ENCODE results near the gene TXN2. TPM values are rescaled to one million over a fixed set of nuclear protein-coding genes. Genes with fewer than 3 reads are reported as not detected.

Gene TXN2
- total RNA-seq, 1 donor from 2014 or later, result 61.0 TPM

DNA sequence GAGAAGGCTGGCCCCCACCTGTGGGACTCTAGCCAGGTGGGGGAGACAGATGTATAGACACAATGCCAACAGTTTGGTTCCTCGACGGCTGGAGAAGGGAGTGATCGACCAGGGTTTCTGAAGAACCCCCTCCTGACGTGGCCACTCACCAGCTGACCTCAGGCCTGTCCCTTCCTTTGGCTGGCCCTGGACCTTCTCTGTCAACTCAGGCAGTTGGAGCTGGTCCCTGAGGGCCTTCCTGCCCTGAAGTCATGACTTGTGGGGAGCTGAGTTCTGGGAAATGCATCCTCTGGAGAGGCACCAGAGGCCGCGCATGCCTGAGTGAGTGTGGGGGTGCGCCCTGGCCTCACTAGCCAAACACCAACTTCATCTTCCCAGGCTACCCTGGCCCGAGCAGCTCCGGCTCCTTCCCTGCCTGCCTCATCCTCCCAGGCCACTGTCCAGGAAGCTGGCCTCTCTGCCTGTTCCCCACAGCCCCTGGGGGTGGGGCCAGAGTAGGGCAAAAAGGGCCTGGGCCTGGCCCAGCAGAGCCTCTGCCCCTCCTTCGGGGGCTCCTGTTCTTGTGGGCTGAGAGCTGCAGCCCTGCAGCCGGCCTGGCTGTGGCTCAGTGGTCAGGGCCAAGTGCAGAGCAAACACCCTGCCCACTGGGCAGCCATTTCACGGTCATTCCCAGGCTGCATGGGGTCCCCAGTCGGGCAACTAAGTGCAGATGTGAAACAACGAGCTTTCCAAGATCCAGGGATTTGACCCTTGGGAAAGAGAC is 23.6 kb downstream of the TXN2 start:
- no peak overlapping the region for H3K4me3 ChIP-seq (ENCODE audit: insufficient read depth, low read depth, low read length)
- no peak overlapping the region for H3K9ac ChIP-seq (ENCODE audit: low read length)
- no peak overlapping the region for H2AFZ ChIP-seq (ENCODE audit: low read depth, low read length)
- Mint-ChIP-seq H3K4me3 (ENCODE audit: unreplicated experiment) (no peak overlapping the region), H3K27ac (ENCODE audit: unreplicated experiment) (no peak overlapping the region), H3K36me3 (ENCODE audit: low read depth, unreplicated experiment) (no peaks in the 10 kb centered on the region), H3K27me3 (ENCODE audit: low read depth, unreplicated experiment) (no peaks in the 10 kb centered on the region), H3K9me3 (ENCODE audit: unreplicated experiment) (peaks cover 1% of the 10 kb centered on the region), H3K4me1 (ENCODE audit: low read depth, unreplicated experiment) (peaks cover 34% of the 10 kb centered on the region)
- FAIRE-seq (no peak), DNase-seq (ENCODE audit: low read depth) (peak; percentile 56)
- H3K4me1 ChIP-seq (ENCODE audit: insufficient read depth, low read length), result peaks cover 35% of the 10 kb centered on the region
- no peaks in the 10 kb centered on the region for H4K20me1 ChIP-seq (ENCODE audit: insufficient read depth, low read length)
- no peaks in the 10 kb centered on the region for H3K27me3 ChIP-seq (ENCODE audit: insufficient read depth, low read length)
- H3K27ac ChIP-seq (ENCODE audit: low read depth, low read length), result no peak overlapping the region
- no peaks in the 10 kb centered on the region for H3K9me3 ChIP-seq (ENCODE audit: insufficient read depth, low read depth, low read length)
- H3K79me2 ChIP-seq (ENCODE audit: insufficient read depth, low read length), result peaks cover 6% of the 10 kb centered on the region
- no peaks in the 10 kb centered on the region for H3K36me3 ChIP-seq (ENCODE audit: insufficient read depth, low read length)
- H3K4me2 ChIP-seq (ENCODE audit: low read length), result no peak overlapping the region
- TF ChIP-seq EZH2 (IDR thresholded peaks at IDR 0.05; ENCODE audit: insufficient read depth, low read length), result no peak
- TF ChIP-seq, protein P1, sequence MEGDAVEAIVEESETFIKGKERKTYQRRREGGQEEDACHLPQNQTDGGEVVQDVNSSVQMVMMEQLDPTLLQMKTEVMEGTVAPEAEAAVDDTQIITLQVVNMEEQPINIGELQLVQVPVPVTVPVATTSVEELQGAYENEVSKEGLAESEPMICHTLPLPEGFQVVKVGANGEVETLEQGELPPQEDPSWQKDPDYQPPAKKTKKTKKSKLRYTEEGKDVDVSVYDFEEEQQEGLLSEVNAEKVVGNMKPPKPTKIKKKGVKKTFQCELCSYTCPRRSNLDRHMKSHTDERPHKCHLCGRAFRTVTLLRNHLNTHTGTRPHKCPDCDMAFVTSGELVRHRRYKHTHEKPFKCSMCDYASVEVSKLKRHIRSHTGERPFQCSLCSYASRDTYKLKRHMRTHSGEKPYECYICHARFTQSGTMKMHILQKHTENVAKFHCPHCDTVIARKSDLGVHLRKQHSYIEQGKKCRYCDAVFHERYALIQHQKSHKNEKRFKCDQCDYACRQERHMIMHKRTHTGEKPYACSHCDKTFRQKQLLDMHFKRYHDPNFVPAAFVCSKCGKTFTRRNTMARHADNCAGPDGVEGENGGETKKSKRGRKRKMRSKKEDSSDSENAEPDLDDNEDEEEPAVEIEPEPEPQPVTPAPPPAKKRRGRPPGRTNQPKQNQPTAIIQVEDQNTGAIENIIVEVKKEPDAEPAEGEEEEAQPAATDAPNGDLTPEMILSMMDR (IDR thresholded peaks at IDR 0.05; ENCODE audit: insufficient read depth, low read depth, low read length), result no peak

DNA sequence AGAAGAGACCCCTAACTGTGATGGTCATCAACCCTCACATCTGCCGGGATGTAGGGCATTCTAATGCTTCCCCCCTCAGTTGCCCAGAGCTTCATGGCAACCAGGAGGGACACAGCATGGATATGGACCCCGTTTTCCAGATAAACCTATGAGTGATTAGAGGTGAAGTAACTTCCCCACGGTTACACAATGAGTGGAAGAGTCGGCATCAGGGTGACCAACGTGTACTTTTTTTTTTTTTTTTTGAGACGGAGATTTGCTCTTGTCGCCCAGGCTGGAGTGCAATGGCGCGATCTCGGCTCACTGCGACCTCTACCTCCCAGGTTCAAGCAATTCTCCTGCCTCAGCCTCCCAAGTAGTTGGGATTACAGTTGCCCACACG is 25.0 kb downstream of the TXN2 start:
- Histone ChIP-seq H3K4me3 (ENCODE audit: insufficient read depth, low read depth, low read length) (no peak overlapping the region), H3K79me2 (ENCODE audit: insufficient read depth, low read length) (peaks cover 2% of the 10 kb centered on the region), H3K4me2 (ENCODE audit: low read length) (no peak overlapping the region), H4K20me1 (ENCODE audit: insufficient read depth, low read length) (no peaks in the 10 kb centered on the region), H3K9me3 (ENCODE audit: insufficient read depth, low read depth, low read length) (no peaks in the 10 kb centered on the region), H2AFZ (ENCODE audit: low read depth, low read length) (no peak overlapping the region), H3K27me3 (ENCODE audit: insufficient read depth, low read length) (no peaks in the 10 kb centered on the region), H3K4me1 (ENCODE audit: insufficient read depth, low read length) (peaks cover 29% of the 10 kb centered on the region), H3K27ac (ENCODE audit: low read depth, low read length) (no peak overlapping the region), H3K9ac (ENCODE audit: low read length) (no peak overlapping the region), H3K36me3 (ENCODE audit: insufficient read depth, low read length) (no peaks in the 10 kb centered on the region)
- FAIRE-seq (no peak), DNase-seq (ENCODE audit: low read depth) (no peak)
- no peaks in the 10 kb centered on the region for H3K36me3 Mint-ChIP-seq (ENCODE audit: low read depth, unreplicated experiment)
- TF ChIP-seq EZH2 (IDR thresholded peaks at IDR 0.05; ENCODE audit: insufficient read depth, low read length), result no peak
- peak overlapping the region; percentile 27 for H3K27ac Mint-ChIP-seq (ENCODE audit: unreplicated experiment)
- H3K4me3 Mint-ChIP-seq (ENCODE audit: unreplicated experiment), result no peak overlapping the region
- no peaks in the 10 kb centered on the region for H3K27me3 Mint-ChIP-seq (ENCODE audit: low read depth, unreplicated experiment)
- H3K9me3 Mint-ChIP-seq (ENCODE audit: unreplicated experiment), result peaks cover 3% of the 10 kb centered on the region
- H3K4me1 Mint-ChIP-seq (ENCODE audit: low read depth, unreplicated experiment), result peaks cover 29% of the 10 kb centered on the region

DNA sequence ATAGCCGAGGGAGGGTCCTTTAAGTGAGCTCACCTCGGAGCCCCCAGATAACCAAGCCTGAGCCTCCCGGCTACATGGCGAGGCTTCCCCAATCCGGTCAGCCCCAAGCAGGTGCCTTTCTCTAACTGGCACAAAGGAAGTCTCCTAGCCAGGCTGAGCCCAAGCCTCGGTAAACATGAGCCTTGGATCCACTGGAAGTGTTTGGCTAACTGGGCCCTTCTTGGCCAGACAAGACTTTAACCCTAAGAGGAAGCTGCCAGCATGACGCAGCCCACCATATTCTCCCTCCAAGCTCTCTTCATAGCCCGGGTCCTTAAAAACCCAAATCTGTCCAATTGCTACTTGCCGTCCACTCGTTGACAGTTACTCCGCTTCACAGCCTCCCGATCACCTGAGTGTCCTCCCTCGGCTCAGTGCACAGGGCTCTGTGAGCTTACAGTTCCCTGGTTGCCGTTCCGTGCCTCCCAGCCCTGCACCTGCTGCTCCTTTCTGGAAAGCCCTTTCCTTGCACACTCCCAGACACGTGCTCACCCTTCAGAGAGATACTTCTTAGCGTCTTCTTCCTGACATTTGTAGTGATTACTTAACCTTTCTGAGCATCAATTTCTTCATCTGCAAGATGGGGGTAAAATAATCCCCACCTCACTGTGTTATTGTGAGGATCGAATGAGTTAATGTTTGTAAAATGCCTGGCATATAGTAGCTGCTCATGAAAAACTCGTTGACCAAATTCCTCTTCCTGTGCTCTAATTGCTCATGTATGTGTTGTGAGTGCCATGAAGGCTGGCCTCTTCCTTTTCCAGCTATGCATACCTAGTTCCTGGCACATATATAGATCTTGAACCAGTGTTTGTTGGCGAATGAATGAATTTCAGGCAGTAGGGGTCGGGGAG is 25.6 kb downstream of the TXN2 start:
- Histone ChIP-seq H3K27ac (ENCODE audit: low read depth, low read length) (no peak overlapping the region), H3K4me1 (ENCODE audit: insufficient read depth, low read length) (peaks cover 32% of the 10 kb centered on the region), H3K36me3 (ENCODE audit: insufficient read depth, low read length) (no peaks in the 10 kb centered on the region), H3K27me3 (ENCODE audit: insufficient read depth, low read length) (no peaks in the 10 kb centered on the region), H3K4me2 (ENCODE audit: low read length) (peak overlapping the region; percentile 81), H3K9me3 (ENCODE audit: insufficient read depth, low read depth, low read length) (no peaks in the 10 kb centered on the region), H3K9ac (ENCODE audit: low read length) (peak overlapping the region; percentile 66), H3K79me2 (ENCODE audit: insufficient read depth, low read length) (peaks cover 2% of the 10 kb centered on the region), H2AFZ (ENCODE audit: low read depth, low read length) (no peak overlapping the region), H4K20me1 (ENCODE audit: insufficient read depth, low read length) (no peaks in the 10 kb centered on the region), H3K4me3 (ENCODE audit: insufficient read depth, low read depth, low read length) (no peak overlapping the region)
- peak overlapping the region; percentile 47 for H3K27ac Mint-ChIP-seq (ENCODE audit: unreplicated experiment)
- no peaks in the 10 kb centered on the region for H3K27me3 Mint-ChIP-seq (ENCODE audit: low read depth, unreplicated experiment)
- DNase-seq (ENCODE audit: low read depth), result no peak
- FAIRE-seq, result no peak
- no peaks in the 10 kb centered on the region for H3K36me3 Mint-ChIP-seq (ENCODE audit: low read depth, unreplicated experiment)
- no peak for TF ChIP-seq EZH2 (IDR thresholded peaks at IDR 0.05; ENCODE audit: insufficient read depth, low read length)
- TF ChIP-seq, protein P1 (IDR thresholded peaks at IDR 0.05; ENCODE audit: insufficient read depth, low read depth, low read length), result no peak
- H3K9me3 Mint-ChIP-seq (ENCODE audit: unreplicated experiment), result peaks cover 3% of the 10 kb centered on the region
- H3K4me3 Mint-ChIP-seq (ENCODE audit: unreplicated experiment), result no peak overlapping the region
- peaks cover 25% of the 10 kb centered on the region for H3K4me1 Mint-ChIP-seq (ENCODE audit: low read depth, unreplicated experiment)
